ENCODE results near the gene ZFAND6.

DNA sequence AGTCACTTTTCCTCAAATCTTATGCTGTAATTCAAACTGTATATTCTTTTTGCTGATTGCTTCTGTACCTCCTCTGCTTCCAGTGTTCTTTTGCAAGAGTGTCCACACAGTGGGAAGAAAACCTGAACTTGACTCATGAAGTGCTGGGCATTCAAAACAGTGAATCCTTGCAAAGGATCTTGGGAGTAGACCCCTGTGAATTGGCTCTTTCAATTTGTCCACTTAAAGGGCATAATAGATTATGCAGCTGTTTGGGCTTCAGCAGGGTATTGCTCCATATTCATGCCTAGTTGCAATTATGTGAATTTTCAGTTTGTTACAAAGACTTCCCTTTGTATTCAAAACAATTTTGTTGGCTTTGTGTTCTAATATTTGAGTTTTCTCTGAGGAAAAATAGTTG is 11.4 kb downstream of the ZFAND6 start:
- no peak for TF ChIP-seq POLR2AphosphoS5 (IDR thresholded peaks at IDR 0.05)
- no peak for TF ChIP-seq POLR2A (IDR thresholded peaks at IDR 0.05)
- TF ChIP-seq, protein P1, sequence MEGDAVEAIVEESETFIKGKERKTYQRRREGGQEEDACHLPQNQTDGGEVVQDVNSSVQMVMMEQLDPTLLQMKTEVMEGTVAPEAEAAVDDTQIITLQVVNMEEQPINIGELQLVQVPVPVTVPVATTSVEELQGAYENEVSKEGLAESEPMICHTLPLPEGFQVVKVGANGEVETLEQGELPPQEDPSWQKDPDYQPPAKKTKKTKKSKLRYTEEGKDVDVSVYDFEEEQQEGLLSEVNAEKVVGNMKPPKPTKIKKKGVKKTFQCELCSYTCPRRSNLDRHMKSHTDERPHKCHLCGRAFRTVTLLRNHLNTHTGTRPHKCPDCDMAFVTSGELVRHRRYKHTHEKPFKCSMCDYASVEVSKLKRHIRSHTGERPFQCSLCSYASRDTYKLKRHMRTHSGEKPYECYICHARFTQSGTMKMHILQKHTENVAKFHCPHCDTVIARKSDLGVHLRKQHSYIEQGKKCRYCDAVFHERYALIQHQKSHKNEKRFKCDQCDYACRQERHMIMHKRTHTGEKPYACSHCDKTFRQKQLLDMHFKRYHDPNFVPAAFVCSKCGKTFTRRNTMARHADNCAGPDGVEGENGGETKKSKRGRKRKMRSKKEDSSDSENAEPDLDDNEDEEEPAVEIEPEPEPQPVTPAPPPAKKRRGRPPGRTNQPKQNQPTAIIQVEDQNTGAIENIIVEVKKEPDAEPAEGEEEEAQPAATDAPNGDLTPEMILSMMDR (IDR thresholded peaks at IDR 0.05), result no peak

Measured in breast epithelium (tissue), 3 donors.